ENCODE measurements around the gene NRG2.

GRCh38 chr5:139806726-139807646, 236.1 kb downstream of the NRG2 start:
- TF ChIP-seq ARNTL (CRISPR knock-in tag; IDR thresholded peaks at IDR 0.05; ENCODE audit: borderline replicate concordance, low read depth) (no peak), PPARA (CRISPR knock-in tag; IDR thresholded peaks at IDR 0.05; ENCODE audit: borderline replicate concordance) (no peak), ZNF565 (CRISPR knock-in tag; conservative IDR thresholded peaks at IDR 0.05; ENCODE audit: low read depth) (no peak), CSDC2 (CRISPR knock-in tag; IDR thresholded peaks at IDR 0.05) (no peak), BACH2 (CRISPR knock-in tag; IDR thresholded peaks at IDR 0.05; ENCODE audit: borderline replicate concordance) (no peak), ZFP30 (CRISPR knock-in tag; IDR thresholded peaks at IDR 0.05) (no peak), TCF4 (CRISPR knock-in tag; IDR thresholded peaks at IDR 0.05; ENCODE audit: borderline replicate concordance) (no peak), SNAI2 (CRISPR knock-in tag; IDR thresholded peaks at IDR 0.05) (no peak), ZC3H10 (CRISPR knock-in tag; IDR thresholded peaks at IDR 0.05) (no peak), GLIS3 (CRISPR knock-in tag; IDR thresholded peaks at IDR 0.05) (no peak), OSR1 (CRISPR knock-in tag; IDR thresholded peaks at IDR 0.05) (no peak)
